Body of pancreas (tissue), 4 donors: ENCODE data around the gene ANTXR1. TPM values are rescaled to one million over a fixed set of nuclear protein-coding genes. Genes with fewer than 3 reads are reported as not detected.

Experiments used
- ATAC-seq: fragments of 150-250 bp; one replicate; pipeline ENCODE4 v1.9.1; 2016
- DNase-seq, 4 donors: peaks; one replicate each; pipeline ENCODE4 v3.0.0-alpha.2; 2019
- H3K27ac ChIP-seq, 4 donors: fragments of 200-600 bp; sonication (generic); 1 replicate in 3 of 4; 2 replicates in 1 of 4; pipeline versions ENCODE4 v1.5.1 to v1.6.1; 2016 to 2019; ENCODE audit warnings: mild to moderate bottlenecking in 1 of 4, mixed read lengths in 1 of 4, moderate library complexity in 1 of 4
- H3K27me3 ChIP-seq, 2 donors: fragments of 200-600 bp; sonication (generic); one replicate each; pipeline ENCODE4 v1.6.0; 2016; ENCODE audit warnings: mild to moderate bottlenecking in 1 of 2
- H3K36me3 ChIP-seq, 2 donors: fragments of 200-600 bp; sonication (generic); replicated peaks in 1 of 2; 2 replicates each; pipeline ENCODE4 v1.5.1; 2016; ENCODE audit warnings: low read depth in 2 of 2; ENCODE audit not compliant: insufficient read depth in 1 of 2
- H3K4me1 ChIP-seq: fragments of 200-600 bp; sonication (generic); one replicate; pipeline ENCODE4 v1.6.0; 2016
- H3K4me3 ChIP-seq, 2 donors: fragments of 200-600 bp; sonication (generic); 1 replicate in 1 of 2; 2 replicates in 1 of 2; pipeline ENCODE4 v1.5.1; 2016 to 2019
- H3K9me3 ChIP-seq, 3 donors: fragments of 200-600 bp; sonication (generic); 1 replicate in 2 of 3; 2 replicates in 1 of 3; pipeline ENCODE4 v1.5.1; 2016
- CTCF ChIP-seq, 7 experiments: fragments of 450-650 bp in 4 of 7; fragments of 200-600 bp in 3 of 7; sonication (generic) in 3 of 7; IDR thresholded peaks; one replicate each; pipeline ENCODE4 v1.5.1; 2016 to 2019; ENCODE audit warnings: antibody characterized with exemption in 7 of 7
- POLR2A ChIP-seq, 3 donors: fragments of 450-650 bp; IDR thresholded peaks; one replicate each; pipeline ENCODE4 v1.6.1; 2016; ENCODE audit warnings: antibody characterized with exemption in 3 of 3, mild to moderate bottlenecking in 2 of 3
- WGBS, 2 donors: methylation state at CpG; one replicate each; pipeline ENCODE4 v1.1.5; 2017; 5-methylcytosine and 5-hydroxymethylcytosine counted together
- intact Hi-C: fragments of 100-400 bp; cut with DNase I; formaldehyde crosslinking; loops from one replicate; pipeline ENCODE4 v1.15.1; 2023
- total RNA-seq, 2 donors: library from RNA; depleted of rRNA; stranded (reverse); fragments of >200 nt; gene quantifications; one replicate each; pipeline ENCODE4 v1.1.0, GENCODE V29; 2016

Gene ANTXR1
- total RNA-seq, 2 donors from 2014 or later = 9.3 to 11.2 TPM

GRCh38 chr2:69185807-69186206, 172.8 kb downstream of the ANTXR1 start:
- ATAC-seq (no peak), DNase-seq (no peak)
- Histone ChIP-seq H3K9me3 (no peaks in the 10 kb centered on the region), H3K4me3 (no peak overlapping the region), H3K27me3 (no peaks in the 10 kb centered on the region), H3K36me3 (no peaks in the 10 kb centered on the region), H3K4me1 (no peaks in the 10 kb centered on the region), H3K27ac (no peak overlapping the region)
- intact Hi-C loops = no loop called here
- WGBS, 2 donors = 61 to 88% methylated on average over 3 to 7 of the region's 7 CpGs
- TF ChIP-seq POLR2A (IDR thresholded peaks at IDR 0.05) (no peak), CTCF (IDR thresholded peaks at IDR 0.05) (no peak)

- Histone ChIP-seq H3K4me3 (no peak overlapping the region), H3K36me3 (no peaks in the 10 kb centered on the region), H3K27me3 (no peaks in the 10 kb centered on the region), H3K4me1 (no peaks in the 10 kb centered on the region), H3K9me3 (no peaks in the 10 kb centered on the region), H3K27ac (no peak overlapping the region)
- TF ChIP-seq POLR2A (IDR thresholded peaks at IDR 0.05) (no peak), CTCF (IDR thresholded peaks at IDR 0.05) (no peak)
- intact Hi-C loops = no loop called here
- DNase-seq = no peak
- WGBS, 2 donors = 81 to 83% methylated on average over 3 of the region's 3 CpGs
- no peak for ATAC-seq
Observed at GRCh38 chr2:69186614-69187013, 173.6 kb downstream of the ANTXR1 start.

- no peaks in the 10 kb centered on the region for H3K9me3 ChIP-seq
- no peaks in the 10 kb centered on the region for H3K4me1 ChIP-seq
- H3K27me3 ChIP-seq = no peaks in the 10 kb centered on the region
- TF ChIP-seq POLR2A (IDR thresholded peaks at IDR 0.05) (no peak), CTCF (IDR thresholded peaks at IDR 0.05) (no peak)
- no peaks in the 10 kb centered on the region for H3K36me3 ChIP-seq
- DNase-seq = no peak
- H3K27ac ChIP-seq = no peak overlapping the region
- no peak overlapping the region for H3K4me3 ChIP-seq
- ATAC-seq = no peak
- 84 to 90% methylated on average over 3 to 4 of the region's 4 CpGs for WGBS, 2 donors
- intact Hi-C loops = no loop called here
Observed at GRCh38 chr2:69188182-69188900, 175.4 kb downstream of the ANTXR1 start.

GRCh38 chr2:69190743-69191404, 177.9 kb downstream of the ANTXR1 start:
- Histone ChIP-seq H3K27me3 (no peaks in the 10 kb centered on the region), H3K4me1 (no peaks in the 10 kb centered on the region), H3K4me3 (no peak overlapping the region), H3K27ac (no peak overlapping the region), H3K9me3 (no peaks in the 10 kb centered on the region), H3K36me3 (no peaks in the 10 kb centered on the region)
- ATAC-seq = no peak
- no peak for DNase-seq
- intact Hi-C loops = no loop called here
- TF ChIP-seq CTCF (IDR thresholded peaks at IDR 0.05) (no peak), POLR2A (IDR thresholded peaks at IDR 0.05) (no peak)
- 21 to 27% methylated on average over 3 of the region's 3 CpGs for WGBS, 2 donors
